ENCODE results near the gene CYP2D6.

GRCh38 chr22:42172773-42173172, 42.2 kb upstream of the CYP2D6 start:
- TF ChIP-seq POLR2AphosphoS5 (IDR thresholded peaks at IDR 0.05) (no peak), CTCF (IDR thresholded peaks at IDR 0.05) (no peak)
